Measurements from ENCODE around the gene DELE1. TPM values are rescaled to one million over a fixed set of nuclear protein-coding genes. Genes with fewer than 3 reads are reported as not detected.

Gene DELE1
- total RNA-seq, 4 donors from 2014 or later: 47.2 to 67.2 (median 49.2) TPM

DNA sequence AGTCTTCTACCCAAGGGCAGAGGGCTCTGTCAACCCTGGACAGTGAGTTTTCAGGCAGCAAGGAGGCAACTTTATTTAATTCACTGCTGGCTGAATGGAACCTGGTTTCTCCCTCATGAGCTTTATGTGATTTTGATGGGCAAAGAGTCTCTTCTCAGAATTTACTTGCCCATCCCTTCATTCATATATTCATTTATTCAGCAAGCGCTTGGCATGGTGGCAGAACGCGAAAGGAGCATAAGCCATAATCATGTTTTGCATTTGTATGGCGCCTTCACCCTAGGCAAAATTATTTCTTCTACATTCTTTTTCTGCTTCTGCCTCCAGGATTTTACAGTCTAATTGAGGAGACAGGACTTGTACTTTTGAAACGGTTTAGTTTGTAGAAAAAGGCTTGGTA, 8.0 kb downstream of the DELE1 start:
- no peak for DNase-seq (ENCODE audit: low spot score in 2 of 2)
- TF ChIP-seq CTCF (IDR thresholded peaks at IDR 0.05) (no peak), POLR2A (IDR thresholded peaks at IDR 0.05) (no peak)
- WGBS, 2 donors: 84 to 88% methylated on average over 5 of the region's 5 CpGs
- intact Hi-C loops (cut with DNase I; ENCODE audit: low total_unique reads): no loop called here
- H3K4me3 ChIP-seq (ENCODE audit: low read depth, poor library complexity, severe bottlenecking): no peak overlapping the region

DNA sequence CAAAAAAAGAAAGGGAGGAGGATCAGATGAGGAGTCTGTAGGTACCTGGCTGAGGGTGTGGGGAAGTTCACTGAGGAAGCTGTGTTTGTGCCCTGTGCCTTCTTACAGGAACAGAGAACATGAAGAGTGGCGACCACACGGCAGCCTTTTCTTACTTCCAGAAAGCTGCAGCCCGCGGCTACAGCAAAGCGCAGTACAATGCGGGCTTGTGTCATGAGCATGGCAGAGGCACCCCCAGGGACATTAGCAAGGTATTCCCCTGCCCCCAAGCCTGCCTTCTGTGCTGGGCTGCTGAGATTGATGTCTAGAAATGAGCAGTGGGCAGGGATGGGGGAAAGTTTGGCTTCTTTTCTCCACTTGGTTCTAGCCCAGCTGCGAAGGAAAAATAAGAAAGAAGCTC, 9.5 kb downstream of the DELE1 start:
- no peak overlapping the region for H3K4me3 ChIP-seq (ENCODE audit: low read depth, poor library complexity, severe bottlenecking)
- 91 to 94% methylated on average over 7 of the region's 7 CpGs for WGBS, 2 donors
- no peak for DNase-seq (ENCODE audit: low spot score in 2 of 2)
- TF ChIP-seq CTCF (IDR thresholded peaks at IDR 0.05) (no peak), POLR2A (IDR thresholded peaks at IDR 0.05) (no peak)
- intact Hi-C loops (cut with DNase I; ENCODE audit: low total_unique reads): no loop called here

GRCh38 chr5:141934099-141934844, 10.6 kb downstream of the DELE1 start:
- intact Hi-C loops (cut with DNase I; ENCODE audit: low total_unique reads): no loop called here
- TF ChIP-seq POLR2A (IDR thresholded peaks at IDR 0.05): no peak
- 60 to 62% methylated on average over 11 of the region's 11 CpGs for WGBS, 2 donors
- no peak overlapping the region for H3K4me3 ChIP-seq (ENCODE audit: low read depth, poor library complexity, severe bottlenecking)
- no peak for DNase-seq (ENCODE audit: low spot score in 2 of 2)

- no peak for TF ChIP-seq POLR2A (IDR thresholded peaks at IDR 0.05)
- no peak for TF ChIP-seq CTCF (IDR thresholded peaks at IDR 0.05)
- intact Hi-C loops (cut with DNase I; ENCODE audit: low total_unique reads): no loop called here
- DNase-seq (ENCODE audit: low spot score in 2 of 2): no peak
- whole genome bisulfite sequencing, 2 donors: 55 to 67% methylated on average over 4 of the region's 4 CpGs
- H3K4me3 ChIP-seq (ENCODE audit: low read depth, poor library complexity, severe bottlenecking): no peak overlapping the region
Measured at GRCh38 chr5:141935538-141935937, 11.9 kb downstream of the DELE1 start.

DNA sequence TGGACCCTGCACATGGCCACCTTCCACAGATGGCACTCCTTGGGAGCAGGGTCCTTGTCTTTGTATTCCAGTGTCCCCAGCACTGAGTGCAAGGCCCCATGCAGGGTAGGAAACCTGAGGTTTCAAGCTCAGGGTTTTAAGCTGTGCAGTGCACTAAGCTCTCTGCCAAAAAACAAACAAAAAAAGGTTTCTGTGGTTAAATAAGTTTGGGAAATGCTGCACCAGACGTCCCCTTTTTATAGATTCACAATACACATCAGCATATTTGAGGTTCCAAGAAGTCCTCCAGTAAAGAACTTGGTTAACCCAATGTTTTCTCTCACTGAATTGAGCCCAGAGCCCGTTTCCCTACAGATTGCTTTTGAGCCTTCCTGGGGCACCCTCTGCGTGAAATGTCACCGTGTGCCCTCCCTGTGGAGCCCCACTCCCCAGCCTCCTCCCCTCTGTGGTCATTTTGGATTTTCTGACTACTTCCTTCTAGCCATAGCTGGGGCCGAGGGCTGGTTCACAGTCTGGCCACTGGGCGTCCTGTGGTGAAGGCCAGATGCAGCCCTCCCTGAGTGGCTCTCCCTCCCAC, 17.1 kb downstream of the DELE1 start:
- DNase-seq (ENCODE audit: low spot score in 2 of 2): no peak
- intact Hi-C loops (cut with DNase I; ENCODE audit: low total_unique reads): no loop called here
- 35 to 36% methylated on average over 6 of the region's 6 CpGs for WGBS, 2 donors
- H3K4me3 ChIP-seq (ENCODE audit: low read depth, poor library complexity, severe bottlenecking): no peak overlapping the region
- TF ChIP-seq POLR2A (IDR thresholded peaks at IDR 0.05) (no peak), CTCF (IDR thresholded peaks at IDR 0.05) (no peak)

- no peak for TF ChIP-seq POLR2A (IDR thresholded peaks at IDR 0.05)
- TF ChIP-seq CTCF (IDR thresholded peaks at IDR 0.05): no peak
- H3K4me3 ChIP-seq (ENCODE audit: low read depth, poor library complexity, severe bottlenecking): no peak overlapping the region
- intact Hi-C loops (cut with DNase I; ENCODE audit: low total_unique reads): no loop called here
- WGBS, 2 donors: 39 to 43% methylated on average over 6 of the region's 6 CpGs
- no peak for DNase-seq (ENCODE audit: low spot score in 2 of 2)
Measured at GRCh38 chr5:141941307-141941706, 17.6 kb downstream of the DELE1 start.

Data from lower leg skin (tissue), 4 donors.